GM10248 (cell line): ENCODE results near the gene OBSCN.
"Not testable (repeated sequence)": the region's sequence is repeated elsewhere in the genome, so short reads cannot be mapped to it uniquely, and the experiment has no call there.

Experiments used
- CTCF ChIA-PET: fragments of 300-600 bp; sonication (Branson Sonifier 250); formaldehyde crosslinking; extraction: SDS; loops from one replicate; lab custom pipeline; 2021; ENCODE audit warnings: antibody characterized with exemption; lab: Yijun Ruan, JAX
- POLR2A ChIA-PET: fragments of 350-650 bp; sonication (Branson Sonifier 250); formaldehyde crosslinking; extraction: SDS; loops from one replicate; lab custom pipeline; 2020; ENCODE audit warnings: antibody characterized with exemption; lab: Yijun Ruan, JAX
- DNase-seq: peaks from one replicate; pipeline ENCODE4 v3.0.0; 2012; ENCODE audit errors: extremely low spot score
- CTCF ChIP-seq: IDR thresholded peaks from 2 replicates; pipeline ENCODE4 v1.5.1; 2012; ENCODE audit warnings: mild to moderate bottlenecking, low read depth; ENCODE audit errors: extremely low read depth, missing control alignments, control extremely low read depth

The OBSCN gene

GRCh38 chr1:228219245-228219961 lies 11.6 kb downstream of the OBSCN start:
- TF ChIP-seq CTCF = no peak
- CTCF ChIA-PET = no interaction called here
- DNase-seq = no peak
- POLR2A ChIA-PET = no interaction called here

- DNase-seq = no peak
- no peak for TF ChIP-seq CTCF
- CTCF ChIA-PET = interaction anchor here (0.8 kb wide), 1 partner anchor 255 kb away, joined by 3 read pairs; no protein-coding TSS in a partner anchor
- POLR2A ChIA-PET = no interaction called here
Observed at GRCh38 chr1:228219962-228220780, 12.3 kb downstream of the OBSCN start.

GRCh38 chr1:228221097-228221496 lies 13.3 kb downstream of the OBSCN start:
- DNase-seq, POLR2A ChIA-PET: not testable (repeated sequence)
- CTCF ChIA-PET = interaction anchor here (0.8 kb wide), 1 partner anchor 254 kb away, joined by 3 read pairs; no protein-coding TSS in a partner anchor

GRCh38 chr1:228222548-228222947 lies 14.7 kb downstream of the OBSCN start:
- POLR2A ChIA-PET = no interaction called here
- DNase-seq = no peak
- no peak for TF ChIP-seq CTCF
- CTCF ChIA-PET = interaction anchor here (2.1 kb wide), 1 partner anchor 9 kb away, joined by 7 read pairs; no protein-coding TSS in a partner anchor

- TF ChIP-seq CTCF = no peak
- POLR2A ChIA-PET = no interaction called here
- CTCF ChIA-PET = interaction anchor here (1.5 kb wide), 1 partner anchor 15 kb away, joined by 3 read pairs; no protein-coding TSS in a partner anchor
- DNase-seq = no peak
Observed at GRCh38 chr1:228224198-228225164, 16.6 kb downstream of the OBSCN start.

- ChIA-PET POLR2A (no interaction called here), CTCF (interaction anchor here (1.5 kb wide), 1 partner anchor 15 kb away, joined by 3 read pairs; no protein-coding TSS in a partner anchor)
- no peak for DNase-seq
- no peak for TF ChIP-seq CTCF
Observed at GRCh38 chr1:228225165-228225710, 17.4 kb downstream of the OBSCN start.
